K562 (cell line): ENCODE measurements around the gene NLRC3. TPM values are rescaled to one million over a fixed set of nuclear protein-coding genes. Genes with fewer than 3 reads are reported as not detected.

Experiments
- CEBPG ChIP-seq, 3 experiments: fragments of 200-800 bp in 1 of 3; sonication (Bioruptor generic) in 1 of 3; sonication (generic) in 1 of 3; formaldehyde crosslinking in 1 of 3; IDR thresholded peaks in 2 of 3; conservative IDR thresholded peaks in 1 of 3; 2 replicates each; pipeline versions ENCODE4 v1.6.1 to v1.8.0; 2016 to 2022; ENCODE audit warnings: missing compliant biosample characterization in 2 of 3, missing genetic modification characterization in 2 of 3, mild to moderate bottlenecking in 1 of 3, missing genetic modification reagents in 1 of 3
- FIP1L1 ChIP-seq: fragments of 200-400 bp; formaldehyde crosslinking; IDR thresholded peaks from 2 replicates; pipeline ENCODE4 v1.6.1; 2018; ENCODE audit warnings: mild to moderate bottlenecking, low read depth, low read length; ENCODE audit not compliant: poor library complexity, severe bottlenecking
- GATAD2A ChIP-seq: fragments of 450-650 bp; IDR thresholded peaks from 2 replicates; pipeline ENCODE4 v1.6.1; 2017
- KAT8 ChIP-seq: fragments of 450-650 bp; IDR thresholded peaks from 2 replicates; pipeline ENCODE4 v1.6.1; 2016; ENCODE audit warnings: low read depth, mild to moderate bottlenecking
- RBM39 ChIP-seq: fragments of 200-400 bp; formaldehyde crosslinking; optimal IDR thresholded peaks from 2 replicates; pipeline ENCODE3; 2018; ENCODE audit warnings: low read depth, low read length
- SMARCA5 ChIP-seq: fragments of 450-650 bp; IDR thresholded peaks from 2 replicates; pipeline ENCODE4 v1.6.1; 2016
- THRAP3 ChIP-seq: fragments of 450-650 bp; IDR thresholded peaks from 2 replicates; pipeline ENCODE4 v1.6.1; 2016; ENCODE audit warnings: mild to moderate bottlenecking, inconsistent platforms, borderline replicate concordance
- ZNF121 ChIP-seq: sonication (generic); formaldehyde crosslinking; conservative IDR thresholded peaks from 2 replicates; pipeline ENCODE4 v1.8.0; 2022; ENCODE audit warnings: missing genetic modification reagents
- polyA plus RNA-seq, 8 experiments: library from polyadenylated mRNA; depleted of rRNA in 4 of 8; stranded (reverse) in 5 of 8; unstranded in 3 of 8; fragments of >200 nt; fragmentation: Nextera tagmentation in 2 of 8; fragmentation: Illumina TruSeq in 1 of 8; extraction: Ambion mirVana in 2 of 8; extraction: Trizol in 1 of 8; gene quantifications; 2 replicates each; pipeline versions ENCODE4 v1.2.1 to v1.2.3, GENCODE V29; 2011 to 2014; ENCODE audit warnings: inconsistent platforms in 1 of 8, missing spikeins in 1 of 8
- total RNA-seq, 7 experiments: library from RNA; depleted of rRNA in 6 of 7; stranded (reverse); fragments of >200 nt in 6 of 7; fragmentation: Illumina TruSeq in 2 of 7; extraction: Trizol in 2 of 7; gene quantifications; 2 replicates each; pipeline versions ENCODE4 v1.2.1 to v1.2.3, GENCODE V29; 2011 to 2021; ENCODE audit warnings: low replicate concordance in 1 of 7
- TF ChIP-seq, protein P1 (sequence below): IDR thresholded peaks from 2 replicates; pipeline ENCODE4 v1.6.1; 2012; ENCODE audit warnings: low read depth, low read length, improper control_type of control experiment, borderline replicate concordance
- TF ChIP-seq, protein P2 (sequence below), 2 experiments: fragments of 200-800 bp in 1 of 2; sonication (Bioruptor generic) in 1 of 2; sonication (generic) in 1 of 2; formaldehyde crosslinking in 1 of 2; IDR thresholded peaks in 1 of 2; conservative IDR thresholded peaks in 1 of 2; 2 replicates each; pipeline versions ENCODE4 v1.5.0 to v1.6.1; 2016 to 2020; ENCODE audit warnings: missing compliant biosample characterization in 1 of 2, missing genetic modification characterization in 1 of 2, missing genetic modification reagents in 1 of 2
- TF ChIP-seq, protein P3 (sequence below), 2 experiments: IDR thresholded peaks; 2 replicates each; pipeline ENCODE4 v1.6.1; 2012; ENCODE audit warnings: improper control_type of control experiment in 2 of 2, low read depth in 2 of 2, low read length in 2 of 2, borderline replicate concordance in 1 of 2
- TF ChIP-seq, protein P4 (sequence below): sonication (generic); formaldehyde crosslinking; IDR thresholded peaks from 2 replicates; pipeline ENCODE4 v1.5.0; 2020; ENCODE audit warnings: missing genetic modification reagents
- TF ChIP-seq, protein P5 (sequence below): sonication (generic); formaldehyde crosslinking; IDR thresholded peaks from 2 replicates; pipeline ENCODE4 v1.8.0; 2023; ENCODE audit warnings: mild to moderate bottlenecking, missing genetic modification reagents
- TF ChIP-seq, protein P6 (sequence below): fragments of 450-650 bp; formaldehyde crosslinking; IDR thresholded peaks from 2 replicates; pipeline ENCODE4 v1.4.0; 2020; ENCODE audit warnings: mild to moderate bottlenecking, mixed read lengths

The NLRC3 gene
- total and polyA plus RNA-seq, 9 of the 15 experiments (the other 6 are each of a cell fraction or from before 2014, with no cell fraction given), result 0.03 to 0.13 (median 0.03) TPM; not detected in 4

DNA sequence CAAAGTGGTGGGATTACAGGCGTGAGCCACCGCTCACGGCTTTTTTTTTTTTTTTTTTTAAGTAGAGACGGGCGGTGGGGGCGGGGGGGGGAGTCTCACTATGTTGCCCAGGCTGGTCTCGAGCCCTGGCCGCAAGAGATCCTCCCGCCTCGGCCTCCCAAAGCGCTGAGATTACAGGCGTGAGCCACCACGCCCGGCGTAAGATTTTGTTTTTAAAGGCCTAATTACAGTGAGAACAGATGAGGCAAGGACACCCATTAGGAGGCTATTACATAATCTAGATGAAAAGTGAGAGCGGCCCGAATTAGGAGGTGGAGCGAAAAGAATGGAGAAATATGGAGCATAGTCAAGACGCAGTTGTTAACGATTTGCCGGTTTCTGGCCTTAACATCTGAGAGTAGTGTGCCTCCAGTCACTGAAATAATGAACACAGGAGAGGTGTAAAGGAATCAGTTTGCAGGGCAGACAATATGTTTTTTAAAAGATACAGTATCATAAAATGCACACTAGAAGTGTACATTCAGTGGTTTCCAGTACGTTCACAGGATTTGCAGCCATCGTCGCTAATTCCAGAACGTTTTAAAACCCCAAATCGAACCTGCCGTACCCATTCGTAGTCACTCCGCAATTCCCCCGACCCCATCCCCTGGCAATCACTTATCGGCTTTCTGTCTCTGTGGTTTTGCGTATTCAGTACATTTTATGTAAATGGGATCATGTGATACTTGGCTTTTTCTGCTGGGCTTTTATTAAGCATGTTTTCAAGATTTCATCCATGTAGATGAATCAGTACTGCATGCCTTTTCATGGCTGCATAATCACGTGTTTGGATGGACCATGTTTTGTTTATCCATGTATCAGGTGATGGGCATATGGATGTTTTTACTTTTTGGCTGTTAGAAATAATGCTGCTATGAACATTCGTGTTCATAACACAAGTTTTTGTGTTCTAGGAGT is 35.6 kb upstream of the NLRC3 start (continued):
- TF ChIP-seq, protein P1, sequence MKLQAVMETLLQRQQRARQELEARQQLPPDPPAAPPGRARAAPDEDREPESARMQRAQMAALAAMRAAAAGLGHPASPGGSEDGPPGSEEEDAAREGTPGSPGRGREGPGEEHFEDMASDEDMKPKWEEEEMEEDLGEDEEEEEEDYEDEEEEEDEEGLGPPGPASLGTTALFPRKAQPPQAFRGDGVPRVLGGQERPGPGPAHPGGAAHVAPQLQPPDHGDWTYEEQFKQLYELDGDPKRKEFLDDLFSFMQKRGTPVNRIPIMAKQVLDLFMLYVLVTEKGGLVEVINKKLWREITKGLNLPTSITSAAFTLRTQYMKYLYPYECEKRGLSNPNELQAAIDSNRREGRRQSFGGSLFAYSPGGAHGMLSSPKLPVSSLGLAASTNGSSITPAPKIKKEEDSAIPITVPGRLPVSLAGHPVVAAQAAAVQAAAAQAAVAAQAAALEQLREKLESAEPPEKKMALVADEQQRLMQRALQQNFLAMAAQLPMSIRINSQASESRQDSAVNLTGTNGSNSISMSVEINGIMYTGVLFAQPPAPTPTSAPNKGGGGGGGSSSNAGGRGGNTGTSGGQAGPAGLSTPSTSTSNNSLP, result no peak
- TF ChIP-seq GATAD2A, result no peak
- TF ChIP-seq, protein P2, sequence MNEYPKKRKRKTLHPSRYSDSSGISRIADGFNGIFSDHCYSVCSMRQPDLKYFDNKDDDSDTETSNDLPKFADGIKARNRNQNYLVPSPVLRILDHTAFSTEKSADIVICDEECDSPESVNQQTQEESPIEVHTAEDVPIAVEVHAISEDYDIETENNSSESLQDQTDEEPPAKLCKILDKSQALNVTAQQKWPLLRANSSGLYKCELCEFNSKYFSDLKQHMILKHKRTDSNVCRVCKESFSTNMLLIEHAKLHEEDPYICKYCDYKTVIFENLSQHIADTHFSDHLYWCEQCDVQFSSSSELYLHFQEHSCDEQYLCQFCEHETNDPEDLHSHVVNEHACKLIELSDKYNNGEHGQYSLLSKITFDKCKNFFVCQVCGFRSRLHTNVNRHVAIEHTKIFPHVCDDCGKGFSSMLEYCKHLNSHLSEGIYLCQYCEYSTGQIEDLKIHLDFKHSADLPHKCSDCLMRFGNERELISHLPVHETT (CRISPR knock-in tag; conservative IDR thresholded peaks at IDR 0.05 in 1 of 2, IDR thresholded peaks at IDR 0.05 in 1 of 2), result no peak
- TF ChIP-seq, protein P3, sequence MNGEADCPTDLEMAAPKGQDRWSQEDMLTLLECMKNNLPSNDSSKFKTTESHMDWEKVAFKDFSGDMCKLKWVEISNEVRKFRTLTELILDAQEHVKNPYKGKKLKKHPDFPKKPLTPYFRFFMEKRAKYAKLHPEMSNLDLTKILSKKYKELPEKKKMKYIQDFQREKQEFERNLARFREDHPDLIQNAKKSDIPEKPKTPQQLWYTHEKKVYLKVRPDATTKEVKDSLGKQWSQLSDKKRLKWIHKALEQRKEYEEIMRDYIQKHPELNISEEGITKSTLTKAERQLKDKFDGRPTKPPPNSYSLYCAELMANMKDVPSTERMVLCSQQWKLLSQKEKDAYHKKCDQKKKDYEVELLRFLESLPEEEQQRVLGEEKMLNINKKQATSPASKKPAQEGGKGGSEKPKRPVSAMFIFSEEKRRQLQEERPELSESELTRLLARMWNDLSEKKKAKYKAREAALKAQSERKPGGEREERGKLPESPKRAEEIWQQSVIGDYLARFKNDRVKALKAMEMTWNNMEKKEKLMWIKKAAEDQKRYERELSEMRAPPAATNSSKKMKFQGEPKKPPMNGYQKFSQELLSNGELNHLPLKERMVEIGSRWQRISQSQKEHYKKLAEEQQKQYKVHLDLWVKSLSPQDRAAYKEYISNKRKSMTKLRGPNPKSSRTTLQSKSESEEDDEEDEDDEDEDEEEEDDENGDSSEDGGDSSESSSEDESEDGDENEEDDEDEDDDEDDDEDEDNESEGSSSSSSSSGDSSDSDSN (IDR thresholded peaks at IDR 0.05; ENCODE audit: borderline replicate concordance in 1 of 2, low read depth in 2 of 2, low read length in 2 of 2), result 0 out of 4 replicates have a peak, but pooled peaks of 1 of the 2 experiments have one; percentile 31
- TF ChIP-seq THRAP3, result no peak
- TF ChIP-seq RBM39, result no peak
- TF ChIP-seq SMARCA5, result peak; percentile 55; the same call in 1 of the 2 replicates
- no peak for TF ChIP-seq KAT8
- TF ChIP-seq CEBPG (CRISPR knock-in tag; IDR thresholded peaks at IDR 0.05), result no peak
- peak; percentile 42 to 64; a peak in 2 of 4 replicates for TF ChIP-seq CEBPG (tag; conservative IDR thresholded peaks at IDR 0.05 in 1 of 2, IDR thresholded peaks at IDR 0.05 in 1 of 2)
- TF ChIP-seq ZNF121 (CRISPR knock-in tag), result peak; percentile 86
- TF ChIP-seq, protein P4, sequence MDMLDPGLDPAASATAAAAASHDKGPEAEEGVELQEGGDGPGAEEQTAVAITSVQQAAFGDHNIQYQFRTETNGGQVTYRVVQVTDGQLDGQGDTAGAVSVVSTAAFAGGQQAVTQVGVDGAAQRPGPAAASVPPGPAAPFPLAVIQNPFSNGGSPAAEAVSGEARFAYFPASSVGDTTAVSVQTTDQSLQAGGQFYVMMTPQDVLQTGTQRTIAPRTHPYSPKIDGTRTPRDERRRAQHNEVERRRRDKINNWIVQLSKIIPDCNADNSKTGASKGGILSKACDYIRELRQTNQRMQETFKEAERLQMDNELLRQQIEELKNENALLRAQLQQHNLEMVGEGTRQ (CRISPR knock-in tag), result peak; percentile 20; the same call in 1 of the 2 replicates
- TF ChIP-seq, protein P5, sequence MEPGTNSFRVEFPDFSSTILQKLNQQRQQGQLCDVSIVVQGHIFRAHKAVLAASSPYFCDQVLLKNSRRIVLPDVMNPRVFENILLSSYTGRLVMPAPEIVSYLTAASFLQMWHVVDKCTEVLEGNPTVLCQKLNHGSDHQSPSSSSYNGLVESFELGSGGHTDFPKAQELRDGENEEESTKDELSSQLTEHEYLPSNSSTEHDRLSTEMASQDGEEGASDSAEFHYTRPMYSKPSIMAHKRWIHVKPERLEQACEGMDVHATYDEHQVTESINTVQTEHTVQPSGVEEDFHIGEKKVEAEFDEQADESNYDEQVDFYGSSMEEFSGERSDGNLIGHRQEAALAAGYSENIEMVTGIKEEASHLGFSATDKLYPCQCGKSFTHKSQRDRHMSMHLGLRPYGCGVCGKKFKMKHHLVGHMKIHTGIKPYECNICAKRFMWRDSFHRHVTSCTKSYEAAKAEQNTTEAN, result no peak
- TF ChIP-seq, protein P6, sequence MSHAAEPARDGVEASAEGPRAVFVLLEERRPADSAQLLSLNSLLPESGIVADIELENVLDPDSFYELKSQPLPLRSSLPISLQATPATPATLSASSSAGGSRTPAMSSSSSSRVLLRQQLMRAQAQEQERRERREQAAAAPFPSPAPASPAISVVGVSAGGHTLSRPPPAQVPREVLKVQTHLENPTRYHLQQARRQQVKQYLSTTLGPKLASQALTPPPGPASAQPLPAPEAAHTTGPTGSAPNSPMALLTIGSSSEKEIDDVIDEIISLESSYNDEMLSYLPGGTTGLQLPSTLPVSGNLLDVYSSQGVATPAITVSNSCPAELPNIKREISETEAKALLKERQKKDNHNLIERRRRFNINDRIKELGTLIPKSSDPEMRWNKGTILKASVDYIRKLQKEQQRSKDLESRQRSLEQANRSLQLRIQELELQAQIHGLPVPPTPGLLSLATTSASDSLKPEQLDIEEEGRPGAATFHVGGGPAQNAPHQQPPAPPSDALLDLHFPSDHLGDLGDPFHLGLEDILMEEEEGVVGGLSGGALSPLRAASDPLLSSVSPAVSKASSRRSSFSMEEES (CRISPR knock-in tag), result peak; percentile 91
- no peak for TF ChIP-seq FIP1L1
